ENCODE results near the gene MEI1. TPM values are rescaled to one million over a fixed set of nuclear protein-coding genes. Genes with fewer than 3 reads are reported as not detected.

The MEI1 gene
- total and polyA plus RNA-seq, 2 experiments from 2014 or later = 1.1 to 5.6 TPM

DNA sequence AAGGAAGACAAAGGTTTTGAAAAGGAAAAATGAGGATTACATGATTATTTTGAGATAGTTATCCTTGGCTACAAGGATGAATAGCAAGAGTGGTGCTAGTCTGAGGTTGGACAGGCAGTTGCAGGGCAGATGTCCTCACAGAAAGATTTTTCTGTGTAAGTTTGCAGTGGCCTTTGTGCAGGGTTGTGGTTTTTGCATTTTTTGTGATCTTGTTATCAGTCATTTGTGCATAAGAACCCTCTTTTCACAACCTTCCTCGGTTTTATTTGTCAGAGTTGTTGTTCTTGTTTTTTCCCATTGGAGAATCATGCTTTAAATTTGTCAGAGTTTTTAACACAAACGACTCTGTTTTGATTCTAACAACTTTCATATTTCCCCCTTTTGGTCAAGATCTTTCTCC, 102.6 kb downstream of the MEI1 start:
- Histone ChIP-seq H3K27ac (no peak overlapping the region), H3K4me1 (ENCODE audit: low read depth) (peaks cover 12% of the 10 kb centered on the region), H3K27me3 (no peaks in the 10 kb centered on the region), H3K36me3 (no peaks in the 10 kb centered on the region), H3K4me3 (peak overlapping the region; percentile 52), H3K9me3 (ENCODE audit: low read depth) (no peaks in the 10 kb centered on the region)
- TF ChIP-seq, protein P1, sequence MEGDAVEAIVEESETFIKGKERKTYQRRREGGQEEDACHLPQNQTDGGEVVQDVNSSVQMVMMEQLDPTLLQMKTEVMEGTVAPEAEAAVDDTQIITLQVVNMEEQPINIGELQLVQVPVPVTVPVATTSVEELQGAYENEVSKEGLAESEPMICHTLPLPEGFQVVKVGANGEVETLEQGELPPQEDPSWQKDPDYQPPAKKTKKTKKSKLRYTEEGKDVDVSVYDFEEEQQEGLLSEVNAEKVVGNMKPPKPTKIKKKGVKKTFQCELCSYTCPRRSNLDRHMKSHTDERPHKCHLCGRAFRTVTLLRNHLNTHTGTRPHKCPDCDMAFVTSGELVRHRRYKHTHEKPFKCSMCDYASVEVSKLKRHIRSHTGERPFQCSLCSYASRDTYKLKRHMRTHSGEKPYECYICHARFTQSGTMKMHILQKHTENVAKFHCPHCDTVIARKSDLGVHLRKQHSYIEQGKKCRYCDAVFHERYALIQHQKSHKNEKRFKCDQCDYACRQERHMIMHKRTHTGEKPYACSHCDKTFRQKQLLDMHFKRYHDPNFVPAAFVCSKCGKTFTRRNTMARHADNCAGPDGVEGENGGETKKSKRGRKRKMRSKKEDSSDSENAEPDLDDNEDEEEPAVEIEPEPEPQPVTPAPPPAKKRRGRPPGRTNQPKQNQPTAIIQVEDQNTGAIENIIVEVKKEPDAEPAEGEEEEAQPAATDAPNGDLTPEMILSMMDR (IDR thresholded peaks at IDR 0.05; ENCODE audit: low read depth, low read length) = no peak
- no peak for DNase-seq (ENCODE audit: low read depth in 1 of 2, low spot score in 1 of 2)

DNA sequence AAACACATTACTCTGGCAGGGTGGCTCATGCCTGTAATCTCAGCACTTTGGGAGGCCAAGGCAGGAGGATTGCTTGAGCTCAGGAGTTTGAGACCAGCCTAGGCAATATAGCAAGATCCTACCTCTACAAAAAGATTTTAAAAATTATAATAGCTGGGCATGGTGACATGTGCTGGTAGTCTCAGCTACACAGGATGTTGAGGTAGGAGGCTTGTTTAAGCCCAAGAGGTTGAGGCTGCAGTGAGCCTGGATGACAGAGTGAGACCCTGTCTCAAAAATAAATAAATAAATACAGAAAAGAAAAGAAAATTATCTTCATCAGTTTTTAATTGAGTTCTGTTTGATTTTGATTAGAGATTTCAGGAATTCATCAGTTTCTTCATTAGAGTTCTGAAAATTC, 106.3 kb downstream of the MEI1 start:
- no peak overlapping the region for H3K27ac ChIP-seq
- no peak for DNase-seq (ENCODE audit: low read depth in 1 of 2, low spot score in 1 of 2)
- H3K27me3 ChIP-seq = no peaks in the 10 kb centered on the region
- H3K4me1 ChIP-seq (ENCODE audit: low read depth) = peaks cover 6% of the 10 kb centered on the region
- no peak overlapping the region for H3K4me3 ChIP-seq
- H3K9me3 ChIP-seq (ENCODE audit: low read depth) = no peaks in the 10 kb centered on the region
- TF ChIP-seq, protein P1 (IDR thresholded peaks at IDR 0.05; ENCODE audit: low read depth, low read length) = no peak
- H3K36me3 ChIP-seq = no peaks in the 10 kb centered on the region

DNA sequence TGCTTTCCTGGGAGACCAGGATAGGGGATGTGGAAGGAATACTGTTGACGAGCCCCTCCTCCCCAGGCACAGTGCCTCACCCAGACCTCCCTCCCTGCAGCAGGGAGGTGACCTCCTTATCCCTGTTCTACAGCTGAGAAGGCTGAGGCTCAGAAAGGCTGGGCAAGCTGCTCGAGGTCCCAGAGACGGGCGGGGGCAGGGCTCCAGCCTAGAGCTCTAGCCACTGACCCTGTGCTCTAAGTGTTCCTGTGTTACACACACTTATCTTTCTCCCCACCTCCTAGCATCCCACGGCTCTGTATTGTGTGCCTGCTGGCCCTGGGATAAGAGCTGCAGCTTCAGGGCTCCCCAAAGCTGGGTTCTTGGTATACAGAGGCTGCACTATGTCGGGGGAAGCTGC, 109.1 kb downstream of the MEI1 start:
- Histone ChIP-seq H3K9me3 (ENCODE audit: low read depth) (no peaks in the 10 kb centered on the region), H3K36me3 (peaks cover 8% of the 10 kb centered on the region), H3K4me1 (ENCODE audit: low read depth) (peaks cover 7% of the 10 kb centered on the region), H3K27ac (no peak overlapping the region), H3K27me3 (no peaks in the 10 kb centered on the region), H3K4me3 (no peak overlapping the region)
- TF ChIP-seq, protein P1 (IDR thresholded peaks at IDR 0.05; ENCODE audit: low read depth, low read length) = no peak
- no peak for DNase-seq (ENCODE audit: low read depth in 1 of 2, low spot score in 1 of 2)

DNA sequence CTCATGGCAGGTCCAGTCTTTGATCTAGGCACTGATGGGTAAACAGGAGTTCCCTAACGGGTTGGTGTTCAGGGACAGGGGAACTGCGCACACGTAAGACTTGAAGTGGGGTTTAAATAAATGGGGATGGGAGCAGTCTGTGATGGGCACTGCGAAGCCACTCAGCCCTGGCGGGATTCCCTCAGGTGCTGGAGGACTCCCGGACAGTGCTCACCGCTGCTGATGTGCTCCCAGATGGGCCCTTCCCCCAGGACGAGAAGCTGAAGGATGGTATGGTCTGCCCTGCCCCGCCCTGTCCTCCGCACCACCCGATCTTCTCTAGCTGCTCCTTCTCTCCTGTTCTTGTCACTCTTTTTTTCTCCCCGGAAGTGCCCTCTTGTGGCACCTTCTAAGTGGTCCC, 110.7 kb downstream of the MEI1 start:
- no peak for DNase-seq (ENCODE audit: low read depth in 1 of 2, low spot score in 1 of 2)
- Histone ChIP-seq H3K27me3 (no peaks in the 10 kb centered on the region), H3K36me3 (peaks cover 12% of the 10 kb centered on the region), H3K4me1 (ENCODE audit: low read depth) (peaks cover 7% of the 10 kb centered on the region), H3K4me3 (no peak overlapping the region), H3K27ac (no peak overlapping the region), H3K9me3 (ENCODE audit: low read depth) (no peaks in the 10 kb centered on the region)
- TF ChIP-seq, protein P1 (IDR thresholded peaks at IDR 0.05; ENCODE audit: low read depth, low read length) = no peak

DNA sequence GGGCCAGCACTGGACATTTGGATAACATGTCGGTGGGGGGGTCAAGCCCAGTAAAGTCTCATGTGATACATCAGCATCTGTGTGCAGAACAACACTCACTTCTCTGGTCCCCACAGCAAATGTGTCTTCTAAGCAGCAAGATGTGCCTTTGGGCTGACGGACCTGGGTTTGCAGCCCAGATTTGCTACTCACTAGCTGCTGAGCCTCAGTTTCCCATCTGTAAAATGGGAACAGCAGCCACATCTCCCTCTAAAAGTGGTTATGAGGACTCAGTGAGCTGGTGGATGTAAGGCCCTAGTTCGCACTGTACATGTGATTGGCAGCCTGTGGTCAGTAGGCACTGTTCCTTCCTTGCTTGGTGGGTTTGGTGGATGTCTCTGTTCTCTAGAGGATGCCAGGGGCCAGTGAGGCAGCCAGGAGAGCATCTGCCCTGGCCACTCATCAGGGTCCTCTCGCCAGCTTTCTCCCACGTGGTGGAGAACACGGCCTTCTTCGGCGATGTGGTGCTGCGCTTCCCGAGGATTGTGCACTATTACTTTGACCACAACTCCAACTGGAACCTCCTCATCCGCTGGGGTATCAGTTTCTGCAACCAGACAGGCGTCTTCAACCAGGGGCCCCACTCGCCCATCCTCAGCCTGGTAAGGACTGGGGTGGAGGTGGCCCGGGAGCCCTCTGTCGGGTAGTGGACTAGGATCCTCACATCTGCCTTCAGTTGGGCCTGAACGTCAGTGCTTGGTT, 113.7 kb downstream of the MEI1 start:
- no peak for DNase-seq (ENCODE audit: low read depth in 1 of 2, low spot score in 1 of 2)
- Histone ChIP-seq H3K36me3 (peaks cover 12% of the 10 kb centered on the region), H3K4me3 (no peak overlapping the region), H3K27ac (no peak overlapping the region), H3K9me3 (ENCODE audit: low read depth) (no peaks in the 10 kb centered on the region), H3K4me1 (ENCODE audit: low read depth) (peaks cover 7% of the 10 kb centered on the region), H3K27me3 (no peaks in the 10 kb centered on the region)
- TF ChIP-seq, protein P1 (IDR thresholded peaks at IDR 0.05; ENCODE audit: low read depth, low read length) = no peak
